SU-DHL-6 (cell line): ENCODE measurements around the gene PRR12.

ENCODE experiments used
- H2AFZ ChIP-seq: fragments of 200-600 bp; sonication (generic); 2 replicates; pipeline ENCODE4 v1.6.1; 2014; ENCODE audit warnings: low read depth, mild to moderate bottlenecking, moderate library complexity, mixed read lengths, antibody characterized with exemption, low read length; ENCODE audit not compliant: severe bottlenecking
- H3F3A ChIP-seq: fragments of 200-600 bp; shearing (Covaris generic); 2 replicates; pipeline ENCODE4 v1.6.0; 2016; ENCODE audit warnings: antibody characterized with exemption, mild to moderate bottlenecking; ENCODE audit not compliant: insufficient read depth
- H3K27ac ChIP-seq: fragments of 200-600 bp; sonication (generic); 2 replicates; pipeline ENCODE4 v1.5.1; 2016; ENCODE audit warnings: low read depth, mild to moderate bottlenecking, low read length, moderate library complexity, mixed read lengths
- H3K27me3 ChIP-seq: fragments of 200-600 bp; sonication (generic), shearing (Covaris generic); 2 replicates; pipeline ENCODE4 v1.6.0; 2014; ENCODE audit warnings: mild to moderate bottlenecking, low read length
- H3K36me3 ChIP-seq: fragments of 200-600 bp; sonication (generic); 2 replicates; pipeline ENCODE4 v1.6.1; 2014; ENCODE audit warnings: mild to moderate bottlenecking, low read length, mixed read lengths
- H3K4me2 ChIP-seq: fragments of 300-600, 200-600 bp; shearing (Covaris generic), sonication (generic); 2 replicates; pipeline ENCODE4 v1.6.0; 2014; ENCODE audit warnings: low read length, low read depth, mild to moderate bottlenecking; ENCODE audit not compliant: poor library complexity, severe bottlenecking
- H3K4me3 ChIP-seq: fragments of 200-600 bp; sonication (generic); 2 replicates; pipeline ENCODE4 v1.5.1; 2014; ENCODE audit warnings: antibody characterized with exemption, low read length, mild to moderate bottlenecking, mixed read lengths; ENCODE audit not compliant: insufficient read depth, poor library complexity, severe bottlenecking
- H3K79me2 ChIP-seq: fragments of 200-600 bp; sonication (generic); 2 replicates; pipeline ENCODE4 v1.6.1; 2014; ENCODE audit warnings: mild to moderate bottlenecking, low read length, moderate library complexity; ENCODE audit not compliant: insufficient read depth
- H3K9ac ChIP-seq: fragments of 200-600 bp; sonication (generic); 2 replicates; pipeline ENCODE4 v1.7.0; 2014; ENCODE audit warnings: mild to moderate bottlenecking, low read length
- H3K9me2 ChIP-seq: fragments of 200-600 bp; sonication (generic); replicated peaks from 2 replicates; pipeline ENCODE4 v1.6.1; 2014; ENCODE audit warnings: low read length; ENCODE audit not compliant: insufficient read depth
- H3K9me3 ChIP-seq: fragments of 200-600 bp; sonication (generic); 2 replicates; pipeline ENCODE4 v1.6.1; 2014; ENCODE audit warnings: low read length, mixed read lengths; ENCODE audit not compliant: insufficient read depth
- H4K20me1 ChIP-seq: fragments of 200-600 bp; sonication (generic); 2 replicates; pipeline ENCODE4 v1.6.1; 2014; ENCODE audit warnings: low read depth, mild to moderate bottlenecking, antibody characterized with exemption, low read length, moderate library complexity, mixed read lengths
- CTCF ChIP-seq: fragments of 200-600 bp; sonication (generic); IDR thresholded peaks from one replicate; pipeline ENCODE4 v1.5.1; 2017; ENCODE audit warnings: antibody characterized with exemption, mild to moderate bottlenecking, low read length, moderate library complexity; ENCODE audit not compliant: insufficient read depth, poor library complexity, severe bottlenecking
- EZH2phosphoT487 ChIP-seq: fragments of 200-600 bp; sonication (generic), shearing (Covaris generic); conservative IDR thresholded peaks from 2 replicates; pipeline ENCODE4 v1.6.1; 2018; ENCODE audit warnings: mild to moderate bottlenecking, antibody characterized with exemption, low read length, moderate library complexity, mixed read lengths

PRR12 gene

GRCh38 chr19:49590971-49591730 lies at the start of gene PRR12:
Gene PRR12, plus strand, starts transcription at chr19:49591182. Its CDS starts 473 bp downstream, at chr19:49591655.
- Histone ChIP-seq H4K20me1 (no peaks in the 10 kb centered on the region; the same call in 1 of the 2 replicates), H3K27ac (peak within 1 kb of the TSS; percentile 95), H2AFZ (peak within 1 kb of the TSS; percentile 55), H3K4me3 (peak within 1 kb of the TSS; percentile 99), H3K27me3 (no peaks in the 10 kb centered on the region), H3F3A (peaks cover 31% of the 10 kb centered on the region), H3K4me2 (peak within 1 kb of the TSS; percentile 88), H3K9me2 (no peaks in the 10 kb centered on the region), H3K9ac (peak within 1 kb of the TSS; percentile 89), H3K36me3 (peaks cover 2% of the 10 kb centered on the region; the same call in 1 of the 2 replicates), H3K9me3 (no peaks in the 10 kb centered on the region), H3K79me2 (peaks cover 35% of the 10 kb centered on the region)
- TF ChIP-seq EZH2phosphoT487 (no peak), CTCF (no peak)

GRCh38 chr19:49541914-49542313 lies 49.1 kb upstream of the PRR12 start:
- H3F3A ChIP-seq, result peaks cover 4% of the 10 kb centered on the region; the same call in 1 of the 2 replicates
- TF ChIP-seq EZH2phosphoT487 (no peak), CTCF (no peak)

GRCh38 chr19:49542446-49542845 lies 48.5 kb upstream of the PRR12 start:
- Histone ChIP-seq H3F3A (peaks cover 4% of the 10 kb centered on the region; the same call in 1 of the 2 replicates), H3K27ac (no peak overlapping the region)
- no peak for TF ChIP-seq EZH2phosphoT487
- no peak for TF ChIP-seq CTCF

More at GRCh38 chr19:49541914-49542313, 49.1 kb upstream of the PRR12 start:
- Histone ChIP-seq H3K9me3 (no peaks in the 10 kb centered on the region), H3K9ac (no peak overlapping the region), H2AFZ (no peak overlapping the region), H3K79me2 (no peaks in the 10 kb centered on the region), H3K4me2 (no peak overlapping the region), H3K27me3 (no peaks in the 10 kb centered on the region), H4K20me1 (no peaks in the 10 kb centered on the region), H3K36me3 (no peaks in the 10 kb centered on the region), H3K4me3 (no peak overlapping the region), H3K27ac (no peak overlapping the region), H3K9me2 (no peaks in the 10 kb centered on the region)

More at GRCh38 chr19:49542446-49542845, 48.5 kb upstream of the PRR12 start:
- no peaks in the 10 kb centered on the region for H3K27me3 ChIP-seq
- no peaks in the 10 kb centered on the region for H3K36me3 ChIP-seq
- H4K20me1 ChIP-seq, result no peaks in the 10 kb centered on the region
- no peaks in the 10 kb centered on the region for H3K9me2 ChIP-seq
- no peak overlapping the region for H3K9ac ChIP-seq
- H3K4me2 ChIP-seq, result no peak overlapping the region
- no peak overlapping the region for H2AFZ ChIP-seq
- no peaks in the 10 kb centered on the region for H3K9me3 ChIP-seq
- H3K4me3 ChIP-seq, result no peak overlapping the region
- no peaks in the 10 kb centered on the region for H3K79me2 ChIP-seq
